ENCODE measurements around the gene CCDC51. TPM values are rescaled to one million over a fixed set of nuclear protein-coding genes. Genes with fewer than 3 reads are reported as not detected.
A peak's percentile ranks its signal among the peaks of the same experiment; 100 is the strongest.
"Not testable (repeated sequence)": the region's sequence is repeated elsewhere in the genome, so short reads cannot be mapped to it uniquely, and the experiment has no call there.

The CCDC51 gene, protein sequence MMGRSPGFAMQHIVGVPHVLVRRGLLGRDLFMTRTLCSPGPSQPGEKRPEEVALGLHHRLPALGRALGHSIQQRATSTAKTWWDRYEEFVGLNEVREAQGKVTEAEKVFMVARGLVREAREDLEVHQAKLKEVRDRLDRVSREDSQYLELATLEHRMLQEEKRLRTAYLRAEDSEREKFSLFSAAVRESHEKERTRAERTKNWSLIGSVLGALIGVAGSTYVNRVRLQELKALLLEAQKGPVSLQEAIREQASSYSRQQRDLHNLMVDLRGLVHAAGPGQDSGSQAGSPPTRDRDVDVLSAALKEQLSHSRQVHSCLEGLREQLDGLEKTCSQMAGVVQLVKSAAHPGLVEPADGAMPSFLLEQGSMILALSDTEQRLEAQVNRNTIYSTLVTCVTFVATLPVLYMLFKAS
- 10 to 100 TPM in 3 of 4 donors, 1 to 10 TPM in 1; 6.4 to 18.7 (median 13.6) TPM for total RNA-seq

DNA sequence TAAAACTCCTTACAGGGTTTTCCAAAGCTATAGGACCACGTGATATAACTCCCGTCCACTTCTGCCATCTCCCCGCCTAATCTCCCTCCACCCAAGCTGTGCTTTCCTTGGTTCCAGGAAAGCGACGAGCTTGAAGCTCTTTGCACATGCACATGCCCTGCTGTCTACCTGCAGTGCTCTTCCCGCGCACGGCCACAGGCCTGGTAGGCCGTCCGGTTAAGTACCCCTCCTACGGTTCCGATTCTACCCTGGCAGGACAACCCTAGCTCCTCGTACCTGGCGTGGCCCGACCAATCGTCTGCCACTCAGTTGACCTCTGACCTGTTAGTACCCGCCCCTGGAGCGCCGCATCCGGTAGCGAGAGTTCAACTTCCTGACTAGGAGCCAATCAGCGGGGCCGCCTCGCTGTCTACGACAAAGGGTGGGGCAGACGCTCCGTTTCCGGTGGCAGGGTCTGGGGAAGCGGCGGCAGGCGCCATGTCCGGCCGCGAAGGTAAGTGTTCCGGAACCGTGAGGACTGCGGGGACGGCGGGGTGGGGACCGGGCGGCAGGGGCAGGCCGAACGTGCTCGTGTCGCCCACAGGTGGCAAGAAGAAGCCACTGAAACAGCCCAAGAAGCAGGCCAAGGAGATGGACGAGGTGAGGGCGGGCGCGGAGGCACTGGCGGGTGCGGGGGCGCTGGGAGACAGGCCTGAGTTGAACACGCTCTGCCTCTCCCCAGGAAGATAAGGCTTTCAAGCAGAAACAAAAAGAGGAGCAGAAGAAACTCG lies at the start of gene CCDC51, which contains the start of gene TMA7:
Gene CCDC51, minus strand, starts transcription at position 300 of the 770 bp plus-strand sequence. CDS start 4,991 bp downstream, outside the sequence.
Gene TMA7, plus strand, starts transcription at position 438 of the 770 bp plus-strand sequence. Its CDS starts 40 bp downstream, at position 478.
- DNase-seq (ENCODE audit: low spot score in 2 of 2) = peak; percentile 100
- peaks cover 45% of the 10 kb centered on the region for H3K4me1 ChIP-seq
- no peaks in the 10 kb centered on the region for H3K9me3 ChIP-seq
- H3K36me3 ChIP-seq = peaks cover 22% of the 10 kb centered on the region
- peak within 1 kb of the TSS; percentile 97 for H3K27ac ChIP-seq
- peak within 1 kb of the TSS; percentile 90 for H3K4me3 ChIP-seq
- TF ChIP-seq EP300 (IDR thresholded peaks at IDR 0.05) (no peak), POLR2A (IDR thresholded peaks at IDR 0.05) (peak; percentile 91 to 95), POLR2AphosphoS5 (IDR thresholded peaks at IDR 0.05) (peak; percentile 93 to 98 (median 95))
- TF ChIP-seq, protein P1, sequence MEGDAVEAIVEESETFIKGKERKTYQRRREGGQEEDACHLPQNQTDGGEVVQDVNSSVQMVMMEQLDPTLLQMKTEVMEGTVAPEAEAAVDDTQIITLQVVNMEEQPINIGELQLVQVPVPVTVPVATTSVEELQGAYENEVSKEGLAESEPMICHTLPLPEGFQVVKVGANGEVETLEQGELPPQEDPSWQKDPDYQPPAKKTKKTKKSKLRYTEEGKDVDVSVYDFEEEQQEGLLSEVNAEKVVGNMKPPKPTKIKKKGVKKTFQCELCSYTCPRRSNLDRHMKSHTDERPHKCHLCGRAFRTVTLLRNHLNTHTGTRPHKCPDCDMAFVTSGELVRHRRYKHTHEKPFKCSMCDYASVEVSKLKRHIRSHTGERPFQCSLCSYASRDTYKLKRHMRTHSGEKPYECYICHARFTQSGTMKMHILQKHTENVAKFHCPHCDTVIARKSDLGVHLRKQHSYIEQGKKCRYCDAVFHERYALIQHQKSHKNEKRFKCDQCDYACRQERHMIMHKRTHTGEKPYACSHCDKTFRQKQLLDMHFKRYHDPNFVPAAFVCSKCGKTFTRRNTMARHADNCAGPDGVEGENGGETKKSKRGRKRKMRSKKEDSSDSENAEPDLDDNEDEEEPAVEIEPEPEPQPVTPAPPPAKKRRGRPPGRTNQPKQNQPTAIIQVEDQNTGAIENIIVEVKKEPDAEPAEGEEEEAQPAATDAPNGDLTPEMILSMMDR (IDR thresholded peaks at IDR 0.05) = no peak
- WGBS = 0% methylated on average over 39 of the region's 54 CpGs
- no peaks in the 10 kb centered on the region for H3K27me3 ChIP-seq

DNA sequence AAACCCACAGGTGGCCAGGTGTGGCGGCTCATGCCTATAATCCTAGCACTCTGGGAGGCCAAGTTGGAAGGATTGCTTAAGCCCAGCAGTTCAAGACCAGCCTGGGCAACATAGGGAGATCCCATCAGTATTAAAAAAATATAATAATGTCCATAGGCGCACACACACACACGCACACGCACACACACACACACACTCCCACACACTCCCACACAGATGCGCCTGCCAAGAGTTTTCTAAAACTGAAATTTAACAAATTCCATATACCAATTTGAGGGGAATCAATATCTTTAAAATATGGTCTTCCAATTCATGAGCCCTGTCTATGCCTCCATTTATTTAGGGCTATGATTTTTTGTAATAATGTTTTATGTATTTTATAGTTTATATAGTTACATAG lies 47.0 kb upstream of the CCDC51 start:
- TF ChIP-seq, protein P1 (IDR thresholded peaks at IDR 0.05) = no peak
- TF ChIP-seq POLR2AphosphoS5 (IDR thresholded peaks at IDR 0.05) (no peak), POLR2A (IDR thresholded peaks at IDR 0.05) (no peak), EP300 (IDR thresholded peaks at IDR 0.05) (no peak)
- H3K27ac ChIP-seq = no peak overlapping the region
- peak in 1 of 2 donors; percentile 9 for DNase-seq (ENCODE audit: low spot score in 2 of 2)
- no peak overlapping the region for H3K4me3 ChIP-seq
- no peaks in the 10 kb centered on the region for H3K4me1 ChIP-seq
- no peaks in the 10 kb centered on the region for H3K9me3 ChIP-seq
- WGBS = 97% methylated on average over 5 of the region's 5 CpGs
- H3K27me3 ChIP-seq = no peaks in the 10 kb centered on the region
- H3K36me3 ChIP-seq = no peaks in the 10 kb centered on the region

DNA sequence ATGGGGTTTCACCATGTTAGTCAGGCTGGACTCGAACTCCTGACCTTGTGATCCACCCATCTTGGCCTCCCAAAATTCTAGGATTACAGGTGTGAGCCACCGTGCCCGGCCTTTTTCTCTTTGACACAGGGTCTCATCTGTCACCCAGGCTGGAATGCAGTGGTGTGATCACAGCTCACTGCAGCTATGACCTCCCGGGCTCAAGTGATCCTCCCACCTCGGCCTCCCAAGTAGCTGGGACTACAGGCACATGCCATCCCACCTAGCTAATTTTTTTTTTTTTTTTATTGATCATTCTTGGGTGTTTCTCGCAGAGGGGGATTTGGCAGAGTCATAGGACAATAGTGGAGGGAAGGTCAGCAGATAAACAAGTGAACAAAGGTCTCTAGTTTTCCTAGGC lies 42.9 kb upstream of the CCDC51 start:
- not testable (repeated sequence) for H3K9me3 ChIP-seq, H3K4me1 ChIP-seq, H3K27me3 ChIP-seq, H3K36me3 ChIP-seq, H3K27ac ChIP-seq, H3K4me3 ChIP-seq
- 94% methylated on average over 6 of the region's 6 CpGs for WGBS
- DNase-seq (ENCODE audit: low spot score in 2 of 2) = peak in 1 of 2 donors; percentile 16

DNA sequence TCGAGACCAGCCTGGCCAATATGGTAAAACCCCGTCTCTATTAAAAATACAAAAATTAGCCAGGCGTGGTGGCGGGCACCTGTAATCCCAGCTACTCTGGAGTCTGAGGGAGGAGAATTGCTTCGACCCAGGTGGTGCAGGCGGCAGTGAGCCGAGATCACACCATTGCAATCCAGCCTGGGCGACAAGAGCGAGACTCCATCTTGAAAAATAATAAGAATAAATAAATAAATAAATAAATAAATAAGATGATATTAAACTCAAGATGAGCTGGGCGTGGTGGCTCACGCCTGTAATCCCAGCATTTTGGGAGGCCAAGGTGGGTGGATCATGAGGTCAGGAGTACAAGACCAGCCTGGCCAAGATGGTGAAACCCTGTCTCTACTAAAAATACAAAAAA lies 41.0 kb upstream of the CCDC51 start:
- not testable (repeated sequence) for H3K9me3 ChIP-seq, H3K4me1 ChIP-seq, H3K36me3 ChIP-seq, H3K4me3 ChIP-seq, H3K27ac ChIP-seq, H3K27me3 ChIP-seq
- WGBS = 94% methylated on average over 11 of the region's 11 CpGs
- DNase-seq (ENCODE audit: low spot score in 2 of 2) = peak in 1 of 2 donors; percentile 18

DNA sequence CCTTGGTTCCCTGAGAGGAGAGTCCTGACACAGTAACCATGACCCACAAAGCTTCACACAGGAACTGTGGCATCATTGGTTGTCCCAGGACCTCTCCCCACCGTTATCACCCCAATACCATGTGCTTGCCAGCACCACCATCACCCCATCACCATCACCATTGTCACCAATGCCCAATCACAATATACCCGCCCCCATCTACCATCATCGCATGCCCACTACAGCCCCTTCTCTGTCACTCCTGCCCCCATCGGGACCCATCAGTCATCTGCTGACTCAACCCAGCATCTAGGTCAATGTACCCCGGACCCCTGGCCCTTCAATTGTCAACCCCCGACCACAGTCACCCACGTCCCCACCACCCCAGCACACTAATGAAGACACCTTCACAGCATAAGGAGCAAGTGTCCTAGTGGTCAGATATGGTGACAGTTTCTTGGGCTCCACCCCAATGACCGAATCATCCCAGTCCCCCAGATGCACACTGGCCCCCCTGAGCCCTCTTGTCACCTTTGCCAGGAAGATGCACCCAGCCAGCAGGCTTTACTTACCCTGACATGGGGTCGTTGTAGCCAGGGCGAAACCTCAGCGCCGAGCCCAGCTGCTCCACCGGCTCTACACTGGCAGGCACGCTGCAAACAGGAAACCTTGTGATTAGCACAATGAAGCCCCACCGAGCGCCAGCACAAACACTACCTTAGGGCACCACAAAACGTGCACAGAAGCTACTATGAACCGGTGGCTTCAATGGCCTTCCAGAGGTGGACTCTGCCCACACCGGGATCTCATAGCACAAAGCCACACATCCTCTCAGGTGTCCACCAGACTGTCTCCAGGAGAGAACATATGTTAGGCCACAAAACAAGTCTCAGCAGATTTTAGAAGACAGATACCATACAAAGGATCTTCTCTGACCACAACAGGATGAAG lies 39.0 kb upstream of the CCDC51 start:
- H3K27ac ChIP-seq = no peak overlapping the region
- H3K9me3 ChIP-seq = no peaks in the 10 kb centered on the region
- 89% methylated on average over 19 of the region's 19 CpGs for WGBS
- DNase-seq (ENCODE audit: low spot score in 2 of 2) = peak in 1 of 2 donors; percentile 59
- TF ChIP-seq EP300 (IDR thresholded peaks at IDR 0.05) (no peak), POLR2AphosphoS5 (IDR thresholded peaks at IDR 0.05) (no peak), POLR2A (IDR thresholded peaks at IDR 0.05) (no peak)
- TF ChIP-seq, protein P1 (IDR thresholded peaks at IDR 0.05) = no peak
- no peaks in the 10 kb centered on the region for H3K4me1 ChIP-seq
- peaks cover 7% of the 10 kb centered on the region for H3K36me3 ChIP-seq
- no peaks in the 10 kb centered on the region for H3K27me3 ChIP-seq
- H3K4me3 ChIP-seq = no peak overlapping the region

Measured in suprapubic skin (tissue), 4 donors.